Endothelial cell of umbilical vein (primary cell): Measurements from ENCODE around the gene DLGAP1. TPM values are rescaled to one million over a fixed set of nuclear protein-coding genes. Genes with fewer than 3 reads are reported as not detected.

Experiments used
- BruUV-seq: library from RNA; stranded (reverse); fragments of 400-500 nt; replicated peaks from 2 replicates; lab custom pipeline; 2021; lab: Mats Ljungman, UMichigan
- CTCF ChIA-PET: fragments of 300-600, 350-600 bp; sonication (Branson Sonifier 250); formaldehyde crosslinking; loops from one replicate; lab custom pipeline; 2021; ENCODE audit warnings: antibody characterized with exemption, inconsistent platforms; lab: Charles Lee
- POLR2A ChIA-PET: fragments of 300-600, 350-600 bp; sonication (Branson Sonifier 250); formaldehyde crosslinking; loops from one replicate; lab custom pipeline; 2021; ENCODE audit warnings: antibody characterized with exemption, inconsistent platforms; lab: Charles Lee
- DNase-seq: peaks from one replicate; pipeline ENCODE4 v3.0.0-alpha.2; 2011; ENCODE audit warnings: low read depth, low spot score
- FAIRE-seq: peaks from 2 replicates; lab custom pipeline; 2011; peaks lifted over from hg19 to GRCh38; lab: Jason Lieb, UNC
- H2AFZ ChIP-seq: 2 replicates; pipeline ENCODE4 v1.6.0; 2012; ENCODE audit warnings: low read depth, low read length, control low read depth, inconsistent platforms
- H3K27ac ChIP-seq: 2 replicates; pipeline ENCODE4 v1.5.1; 2011; ENCODE audit warnings: low read depth, mild to moderate bottlenecking, control low read depth, low read length, moderate library complexity; ENCODE audit not compliant: insufficient read depth
- H3K27me3 ChIP-seq, 2 experiments: 2 replicates each; pipeline versions ENCODE4 v1.6.0 to v1.6.1; 2011; ENCODE audit warnings: low read length in 2 of 2, mixed read lengths in 1 of 2; ENCODE audit not compliant: control insufficient read depth in 2 of 2, insufficient read depth in 2 of 2
- H3K36me3 ChIP-seq, 2 experiments: 2 replicates in 1 of 2; 3 replicates in 1 of 2; pipeline ENCODE4 v1.5.1; 2011; ENCODE audit warnings: low read length in 2 of 2, mild to moderate bottlenecking in 1 of 2, moderate library complexity in 1 of 2; ENCODE audit not compliant: control insufficient read depth in 2 of 2, insufficient read depth in 2 of 2; ENCODE audit errors: extremely low read depth in 1 of 2
- H3K4me1 ChIP-seq: 3 replicates; pipeline ENCODE4 v1.5.1; 2011; ENCODE audit warnings: mild to moderate bottlenecking, low read length; ENCODE audit not compliant: control insufficient read depth, insufficient read depth; ENCODE audit errors: extremely low read depth
- H3K4me2 ChIP-seq: 2 replicates; pipeline ENCODE4 v1.6.1; 2011; ENCODE audit warnings: low read length, control low read depth, mixed read lengths; ENCODE audit not compliant: insufficient read depth
- H3K4me3 ChIP-seq, 3 experiments: fragments of 200-600 bp in 1 of 3; sonication (generic), shearing (Covaris generic) in 1 of 3; replicated peaks in 1 of 3; 2 replicates each; pipeline ENCODE4 v1.5.1; 2011 to 2016; ENCODE audit warnings: control low read depth in 3 of 3, low read length in 3 of 3, mild to moderate bottlenecking in 2 of 3, inconsistent platforms in 1 of 3, low read depth in 1 of 3, moderate library complexity in 1 of 3; ENCODE audit not compliant: insufficient read depth in 1 of 3
- H3K79me2 ChIP-seq: 2 replicates; pipeline ENCODE4 v1.6.0; 2012; ENCODE audit warnings: low read length, inconsistent platforms; ENCODE audit not compliant: control insufficient read depth, insufficient read depth
- H3K9ac ChIP-seq: replicated peaks from 2 replicates; pipeline ENCODE3; 2011; ENCODE audit warnings: low read length, control low read depth; ENCODE audit not compliant: insufficient read depth; ENCODE audit errors: extremely low read depth
- H3K9me1 ChIP-seq: replicated peaks from 3 replicates; pipeline ENCODE4 v1.6.0; 2011; ENCODE audit warnings: mild to moderate bottlenecking, low read length; ENCODE audit not compliant: control insufficient read depth, insufficient read depth; ENCODE audit errors: extremely low read depth
- H3K9me3 ChIP-seq: replicated peaks from 2 replicates; pipeline ENCODE4 v1.5.1; 2012; ENCODE audit warnings: low read length, inconsistent platforms; ENCODE audit not compliant: control insufficient read depth, insufficient read depth
- H4K20me1 ChIP-seq: replicated peaks from 2 replicates; pipeline ENCODE3; 2011; ENCODE audit warnings: mild to moderate bottlenecking, low read length; ENCODE audit not compliant: control insufficient read depth, insufficient read depth; ENCODE audit errors: extremely low read depth
- CTCF ChIP-seq, 2 donors: IDR thresholded peaks; 1 replicate in 1 of 2; 2 replicates in 1 of 2; pipeline ENCODE4 v1.5.1; 2011; ENCODE audit warnings: low read length in 2 of 2, mild to moderate bottlenecking in 2 of 2, moderate library complexity in 2 of 2, control low read depth in 1 of 2, inconsistent platforms in 1 of 2, low read depth in 1 of 2; ENCODE audit not compliant: insufficient read depth in 1 of 2; ENCODE audit errors: extremely low read depth in 1 of 2
- EZH2 ChIP-seq: IDR thresholded peaks from 2 replicates; pipeline ENCODE4 v1.6.1; 2012; ENCODE audit warnings: borderline replicate concordance, low read depth, mild to moderate bottlenecking, moderate library complexity, low read length, inconsistent platforms; ENCODE audit not compliant: severe bottlenecking
- FOS ChIP-seq: IDR thresholded peaks from 2 replicates; pipeline ENCODE4 v1.6.1; 2011; ENCODE audit warnings: mild to moderate bottlenecking, low read length, moderate library complexity, borderline replicate concordance; ENCODE audit not compliant: insufficient read depth
- GATA2 ChIP-seq: IDR thresholded peaks from 2 replicates; pipeline ENCODE4 v1.7.0; 2011; ENCODE audit warnings: low read depth, mild to moderate bottlenecking, moderate library complexity, mixed read lengths, low read length; ENCODE audit not compliant: insufficient read length, insufficient read depth
- MAX ChIP-seq: IDR thresholded peaks from 2 replicates; pipeline ENCODE4 v1.6.1; 2011; ENCODE audit not compliant: insufficient read depth, insufficient read length
- POLR2A ChIP-seq: IDR thresholded peaks from 2 replicates; pipeline ENCODE4 v1.6.1; 2012; ENCODE audit warnings: low read depth, mild to moderate bottlenecking, control low read depth, low read length
- dilution Hi-C: fragments of 300-500 bp; cut with MboI; formaldehyde crosslinking; loops from one replicate; pipeline ENCODE4 v1.15.0; 2019; ENCODE audit warnings: low sequenced_read_pairs; ENCODE audit not compliant: extremely low pct_ligation_motif_present
- intact Hi-C: fragments of 100-400 bp; cut with micrococcal nuclease; formaldehyde crosslinking; loops from one replicate; pipeline ENCODE4 v1.10.0; 2022
- polyA plus RNA-seq, 4 experiments: library from polyadenylated mRNA; depleted of rRNA in 3 of 4; stranded (reverse) in 3 of 4; unstranded in 1 of 4; fragments of >200 nt; gene quantifications; 2 replicates each; pipeline versions ENCODE4 v1.2.1 to v1.2.3, GENCODE V29; 2011 to 2012; ENCODE audit warnings: missing spikeins in 1 of 4
- total RNA-seq: library from RNA; stranded (reverse); gene quantifications from 2 replicates; pipeline ENCODE4 v1.2.3, GENCODE V29; 2021

Gene DLGAP1
- total and polyA plus RNA-seq, 2 donors (not counting 3 experiments of a cell fraction or from before 2014, with no cell fraction given): 0.04 TPM; not detected in 1

- H3K9ac ChIP-seq: no peak overlapping the region
- H3K9me3 ChIP-seq: no peaks in the 10 kb centered on the region
- no peaks in the 10 kb centered on the region for H3K9me1 ChIP-seq
- H3K27ac ChIP-seq: no peak overlapping the region
- H2AFZ ChIP-seq: no peak overlapping the region
- no peaks in the 10 kb centered on the region for H4K20me1 ChIP-seq
- H3K27me3 ChIP-seq: no peaks in the 10 kb centered on the region
- no peak for DNase-seq
- H3K36me3 ChIP-seq: no peaks in the 10 kb centered on the region
- no peaks in the 10 kb centered on the region for H3K79me2 ChIP-seq
- TF ChIP-seq GATA2 (no peak), MAX (no peak), EZH2 (no peak), FOS (no peak), POLR2A (no peak), CTCF (IDR thresholded peaks at IDR 0.05; ENCODE audit: extremely low read depth in 1 of 2, insufficient read depth in 1 of 2, low read depth in 1 of 2, low read length in 2 of 2) (no peak)
- no peak for FAIRE-seq
- dilution Hi-C loops (no loop called here), intact Hi-C loops (no loop called here)
- no peak overlapping the region for H3K4me3 ChIP-seq
- peaks cover 6% of the 10 kb centered on the region for H3K4me1 ChIP-seq
- H3K4me2 ChIP-seq: no peak overlapping the region
- CTCF ChIA-PET: no interaction called here
- POLR2A ChIA-PET: no interaction called here
- BruUV-seq: no TSS peak
These were observed 635.1 kb downstream of the DLGAP1 start for GRCh38 chr18:3819961-3820360.
